ENCODE measurements around the gene SH2D1B. TPM values are rescaled to one million over a fixed set of nuclear protein-coding genes. Genes with fewer than 3 reads are reported as not detected.

Gene SH2D1B
- total RNA-seq, 1 donor from 2014 or later, result not detected

- no peak for DNase-seq
These were observed 12.8 kb downstream of the SH2D1B start for GRCh38 chr1:162398999-162399580.

GRCh38 chr1:162397943-162398560 is 13.9 kb downstream of the SH2D1B start:
- DNase-seq, result no peak

GRCh38 chr1:162397039-162397448 is 14.9 kb downstream of the SH2D1B start:
- no peak for DNase-seq

- no peak for DNase-seq
These were observed 15.6 kb downstream of the SH2D1B start for GRCh38 chr1:162396201-162396906.

- DNase-seq, result no peak
These were observed 20.0 kb downstream of the SH2D1B start for GRCh38 chr1:162391790-162392563.

- DNase-seq, result no peak
These were observed 21.3 kb downstream of the SH2D1B start for GRCh38 chr1:162390396-162391185.

GRCh38 chr1:162389971-162390370 is 22.0 kb downstream of the SH2D1B start:
- no peak for DNase-seq

GRCh38 chr1:162389021-162389818 is 22.7 kb downstream of the SH2D1B start:
- DNase-seq, result no peak

GRCh38 chr1:162388615-162389014 is 23.3 kb downstream of the SH2D1B start:
- no peak for DNase-seq

- no peak for DNase-seq
These were observed 23.8 kb downstream of the SH2D1B start for GRCh38 chr1:162388083-162388594.

- no peak for DNase-seq
These were observed 24.5 kb downstream of the SH2D1B start for GRCh38 chr1:162387226-162388082.

GRCh38 chr1:162386292-162387225 is 25.4 kb downstream of the SH2D1B start:
- DNase-seq, result no peak

GRCh38 chr1:162385702-162386101 is 26.2 kb downstream of the SH2D1B start:
- DNase-seq, result no peak

GRCh38 chr1:162385280-162385623 is 26.7 kb downstream of the SH2D1B start:
- no peak for DNase-seq

- DNase-seq, result no peak
These were observed 27.2 kb downstream of the SH2D1B start for GRCh38 chr1:162384601-162385279.

- no peak for DNase-seq
These were observed 27.8 kb downstream of the SH2D1B start for GRCh38 chr1:162384116-162384515.

GRCh38 chr1:162383516-162383915 is 28.4 kb downstream of the SH2D1B start:
- no peak for DNase-seq

- DNase-seq, result no peak
These were observed 28.8 kb downstream of the SH2D1B start for GRCh38 chr1:162383091-162383490.

All from skin of body (tissue), 2 donors.